ENCODE measurements around the gene CYFIP1. TPM values are rescaled to one million over a fixed set of nuclear protein-coding genes. Genes with fewer than 3 reads are reported as not detected.

The CYFIP1 gene
- total and polyA plus RNA-seq, 2 of the 8 experiments (the other 6 are each of a cell fraction or from before 2014, with no cell fraction given) = 38.6 to 81.7 TPM

DNA sequence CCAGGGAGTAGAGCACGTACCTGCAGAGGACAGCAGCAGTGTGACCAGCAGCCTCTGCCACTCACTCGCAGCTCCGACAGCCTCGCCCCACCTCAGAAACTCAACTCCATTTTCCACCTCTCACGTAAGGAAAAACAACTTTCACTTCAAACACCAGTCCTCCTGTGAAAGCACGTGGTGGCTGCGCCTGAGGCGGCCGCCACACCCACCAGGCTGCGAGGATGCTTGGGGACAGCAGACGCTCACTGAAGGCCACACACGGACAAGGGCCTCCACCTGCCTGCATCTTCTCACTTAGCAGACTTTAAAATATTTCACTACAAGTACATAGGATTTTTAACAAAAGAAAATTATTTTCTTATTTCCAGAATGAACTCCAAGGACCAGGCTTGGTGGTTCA lies 67.9 kb downstream of the CYFIP1 start (continued):
- TF ChIP-seq, protein P1, sequence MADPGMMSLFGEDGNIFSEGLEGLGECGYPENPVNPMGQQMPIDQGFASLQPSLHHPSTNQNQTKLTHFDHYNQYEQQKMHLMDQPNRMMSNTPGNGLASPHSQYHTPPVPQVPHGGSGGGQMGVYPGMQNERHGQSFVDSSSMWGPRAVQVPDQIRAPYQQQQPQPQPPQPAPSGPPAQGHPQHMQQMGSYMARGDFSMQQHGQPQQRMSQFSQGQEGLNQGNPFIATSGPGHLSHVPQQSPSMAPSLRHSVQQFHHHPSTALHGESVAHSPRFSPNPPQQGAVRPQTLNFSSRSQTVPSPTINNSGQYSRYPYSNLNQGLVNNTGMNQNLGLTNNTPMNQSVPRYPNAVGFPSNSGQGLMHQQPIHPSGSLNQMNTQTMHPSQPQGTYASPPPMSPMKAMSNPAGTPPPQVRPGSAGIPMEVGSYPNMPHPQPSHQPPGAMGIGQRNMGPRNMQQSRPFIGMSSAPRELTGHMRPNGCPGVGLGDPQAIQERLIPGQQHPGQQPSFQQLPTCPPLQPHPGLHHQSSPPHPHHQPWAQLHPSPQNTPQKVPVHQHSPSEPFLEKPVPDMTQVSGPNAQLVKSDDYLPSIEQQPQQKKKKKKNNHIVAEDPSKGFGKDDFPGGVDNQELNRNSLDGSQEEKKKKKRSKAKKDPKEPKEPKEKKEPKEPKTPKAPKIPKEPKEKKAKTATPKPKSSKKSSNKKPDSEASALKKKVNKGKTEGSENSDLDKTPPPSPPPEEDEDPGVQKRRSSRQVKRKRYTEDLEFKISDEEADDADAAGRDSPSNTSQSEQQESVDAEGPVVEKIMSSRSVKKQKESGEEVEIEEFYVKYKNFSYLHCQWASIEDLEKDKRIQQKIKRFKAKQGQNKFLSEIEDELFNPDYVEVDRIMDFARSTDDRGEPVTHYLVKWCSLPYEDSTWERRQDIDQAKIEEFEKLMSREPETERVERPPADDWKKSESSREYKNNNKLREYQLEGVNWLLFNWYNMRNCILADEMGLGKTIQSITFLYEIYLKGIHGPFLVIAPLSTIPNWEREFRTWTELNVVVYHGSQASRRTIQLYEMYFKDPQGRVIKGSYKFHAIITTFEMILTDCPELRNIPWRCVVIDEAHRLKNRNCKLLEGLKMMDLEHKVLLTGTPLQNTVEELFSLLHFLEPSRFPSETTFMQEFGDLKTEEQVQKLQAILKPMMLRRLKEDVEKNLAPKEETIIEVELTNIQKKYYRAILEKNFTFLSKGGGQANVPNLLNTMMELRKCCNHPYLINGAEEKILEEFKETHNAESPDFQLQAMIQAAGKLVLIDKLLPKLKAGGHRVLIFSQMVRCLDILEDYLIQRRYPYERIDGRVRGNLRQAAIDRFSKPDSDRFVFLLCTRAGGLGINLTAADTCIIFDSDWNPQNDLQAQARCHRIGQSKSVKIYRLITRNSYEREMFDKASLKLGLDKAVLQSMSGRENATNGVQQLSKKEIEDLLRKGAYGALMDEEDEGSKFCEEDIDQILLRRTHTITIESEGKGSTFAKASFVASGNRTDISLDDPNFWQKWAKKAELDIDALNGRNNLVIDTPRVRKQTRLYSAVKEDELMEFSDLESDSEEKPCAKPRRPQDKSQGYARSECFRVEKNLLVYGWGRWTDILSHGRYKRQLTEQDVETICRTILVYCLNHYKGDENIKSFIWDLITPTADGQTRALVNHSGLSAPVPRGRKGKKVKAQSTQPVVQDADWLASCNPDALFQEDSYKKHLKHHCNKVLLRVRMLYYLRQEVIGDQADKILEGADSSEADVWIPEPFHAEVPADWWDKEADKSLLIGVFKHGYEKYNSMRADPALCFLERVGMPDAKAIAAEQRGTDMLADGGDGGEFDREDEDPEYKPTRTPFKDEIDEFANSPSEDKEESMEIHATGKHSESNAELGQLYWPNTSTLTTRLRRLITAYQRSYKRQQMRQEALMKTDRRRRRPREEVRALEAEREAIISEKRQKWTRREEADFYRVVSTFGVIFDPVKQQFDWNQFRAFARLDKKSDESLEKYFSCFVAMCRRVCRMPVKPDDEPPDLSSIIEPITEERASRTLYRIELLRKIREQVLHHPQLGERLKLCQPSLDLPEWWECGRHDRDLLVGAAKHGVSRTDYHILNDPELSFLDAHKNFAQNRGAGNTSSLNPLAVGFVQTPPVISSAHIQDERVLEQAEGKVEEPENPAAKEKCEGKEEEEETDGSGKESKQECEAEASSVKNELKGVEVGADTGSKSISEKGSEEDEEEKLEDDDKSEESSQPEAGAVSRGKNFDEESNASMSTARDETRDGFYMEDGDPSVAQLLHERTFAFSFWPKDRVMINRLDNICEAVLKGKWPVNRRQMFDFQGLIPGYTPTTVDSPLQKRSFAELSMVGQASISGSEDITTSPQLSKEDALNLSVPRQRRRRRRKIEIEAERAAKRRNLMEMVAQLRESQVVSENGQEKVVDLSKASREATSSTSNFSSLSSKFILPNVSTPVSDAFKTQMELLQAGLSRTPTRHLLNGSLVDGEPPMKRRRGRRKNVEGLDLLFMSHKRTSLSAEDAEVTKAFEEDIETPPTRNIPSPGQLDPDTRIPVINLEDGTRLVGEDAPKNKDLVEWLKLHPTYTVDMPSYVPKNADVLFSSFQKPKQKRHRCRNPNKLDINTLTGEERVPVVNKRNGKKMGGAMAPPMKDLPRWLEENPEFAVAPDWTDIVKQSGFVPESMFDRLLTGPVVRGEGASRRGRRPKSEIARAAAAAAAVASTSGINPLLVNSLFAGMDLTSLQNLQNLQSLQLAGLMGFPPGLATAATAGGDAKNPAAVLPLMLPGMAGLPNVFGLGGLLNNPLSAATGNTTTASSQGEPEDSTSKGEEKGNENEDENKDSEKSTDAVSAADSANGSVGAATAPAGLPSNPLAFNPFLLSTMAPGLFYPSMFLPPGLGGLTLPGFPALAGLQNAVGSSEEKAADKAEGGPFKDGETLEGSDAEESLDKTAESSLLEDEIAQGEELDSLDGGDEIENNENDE (IDR thresholded peaks at IDR 0.05; ENCODE audit: insufficient replicate concordance, low read length) = no peak
- TF ChIP-seq KDM1A (IDR thresholded peaks at IDR 0.05; ENCODE audit: borderline replicate concordance, low read length) = no peak
- TF ChIP-seq EGR1 (IDR thresholded peaks at IDR 0.05; ENCODE audit: borderline replicate concordance, low read depth, low read length) = no peak
- no peak for TF ChIP-seq JUND (IDR thresholded peaks at IDR 0.05; ENCODE audit: low read length)
- TF ChIP-seq, protein P2, sequence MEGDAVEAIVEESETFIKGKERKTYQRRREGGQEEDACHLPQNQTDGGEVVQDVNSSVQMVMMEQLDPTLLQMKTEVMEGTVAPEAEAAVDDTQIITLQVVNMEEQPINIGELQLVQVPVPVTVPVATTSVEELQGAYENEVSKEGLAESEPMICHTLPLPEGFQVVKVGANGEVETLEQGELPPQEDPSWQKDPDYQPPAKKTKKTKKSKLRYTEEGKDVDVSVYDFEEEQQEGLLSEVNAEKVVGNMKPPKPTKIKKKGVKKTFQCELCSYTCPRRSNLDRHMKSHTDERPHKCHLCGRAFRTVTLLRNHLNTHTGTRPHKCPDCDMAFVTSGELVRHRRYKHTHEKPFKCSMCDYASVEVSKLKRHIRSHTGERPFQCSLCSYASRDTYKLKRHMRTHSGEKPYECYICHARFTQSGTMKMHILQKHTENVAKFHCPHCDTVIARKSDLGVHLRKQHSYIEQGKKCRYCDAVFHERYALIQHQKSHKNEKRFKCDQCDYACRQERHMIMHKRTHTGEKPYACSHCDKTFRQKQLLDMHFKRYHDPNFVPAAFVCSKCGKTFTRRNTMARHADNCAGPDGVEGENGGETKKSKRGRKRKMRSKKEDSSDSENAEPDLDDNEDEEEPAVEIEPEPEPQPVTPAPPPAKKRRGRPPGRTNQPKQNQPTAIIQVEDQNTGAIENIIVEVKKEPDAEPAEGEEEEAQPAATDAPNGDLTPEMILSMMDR (IDR thresholded peaks at IDR 0.05; ENCODE audit: control extremely low read depth in 1 of 3, insufficient read depth in 1 of 3, low read depth in 1 of 3, low read length in 3 of 3) = no peak
- TF ChIP-seq, protein P3, sequence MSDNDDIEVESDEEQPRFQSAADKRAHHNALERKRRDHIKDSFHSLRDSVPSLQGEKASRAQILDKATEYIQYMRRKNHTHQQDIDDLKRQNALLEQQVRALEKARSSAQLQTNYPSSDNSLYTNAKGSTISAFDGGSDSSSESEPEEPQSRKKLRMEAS (IDR thresholded peaks at IDR 0.05) = no peak

Data from H1 (cell line).